NCI-H1417 treated with DMSO at 0.1 percent for 48 hours (cell line): ENCODE data around the gene WDR37.

Experiments used
- DNase-seq: peaks from one replicate; lab custom pipeline; 2025; lab: John Stamatoyannopoulos, UW

Gene WDR37

DNA sequence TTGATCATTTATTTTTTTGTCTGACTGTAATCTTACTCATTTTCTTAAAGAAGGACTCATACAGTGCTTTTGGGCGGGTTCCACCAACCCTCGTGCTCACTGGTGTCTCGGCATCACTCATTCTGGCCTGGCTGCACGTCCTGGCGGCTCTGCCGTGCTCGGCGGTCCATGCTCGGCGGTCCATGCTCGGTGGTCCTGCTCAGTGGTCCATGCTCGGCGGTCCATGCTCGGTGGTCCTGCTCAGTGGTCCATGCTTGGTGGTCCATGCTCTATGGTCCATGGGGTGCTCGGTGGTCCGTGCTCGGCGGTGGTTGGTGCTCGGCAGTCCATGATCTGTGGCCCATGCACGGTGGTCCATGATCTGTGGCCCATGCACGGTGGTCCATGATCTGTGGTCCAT lies 72.5 kb downstream of the WDR37 start:
- no peak for DNase-seq

- DNase-seq: no peak
Observed at GRCh38 chr10:1130226-1130625, 74.0 kb downstream of the WDR37 start.

- no peak for DNase-seq
Observed at GRCh38 chr10:1130995-1131790, 75.0 kb downstream of the WDR37 start.

DNA sequence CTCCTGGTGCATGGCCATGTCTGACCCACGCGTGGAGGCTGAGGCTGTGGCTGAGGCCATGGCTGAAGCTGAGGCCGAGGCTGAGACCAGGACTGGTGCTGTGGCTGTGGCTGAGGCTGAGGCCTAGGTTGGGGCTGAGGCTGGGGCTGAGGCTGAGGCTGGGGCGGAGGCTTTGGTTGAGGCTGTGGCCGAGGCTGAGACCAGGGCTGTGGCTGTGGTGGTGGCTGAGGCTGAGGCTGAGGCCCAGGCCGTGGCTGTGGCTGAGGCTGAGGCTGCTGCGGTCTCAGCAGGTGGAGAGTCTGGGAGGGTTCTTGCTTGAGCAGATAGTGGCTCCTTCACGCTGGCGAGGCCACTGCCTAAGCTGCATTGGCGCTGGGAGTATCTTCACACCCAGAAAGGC lies 76.4 kb downstream of the WDR37 start:
- DNase-seq: no peak

DNA sequence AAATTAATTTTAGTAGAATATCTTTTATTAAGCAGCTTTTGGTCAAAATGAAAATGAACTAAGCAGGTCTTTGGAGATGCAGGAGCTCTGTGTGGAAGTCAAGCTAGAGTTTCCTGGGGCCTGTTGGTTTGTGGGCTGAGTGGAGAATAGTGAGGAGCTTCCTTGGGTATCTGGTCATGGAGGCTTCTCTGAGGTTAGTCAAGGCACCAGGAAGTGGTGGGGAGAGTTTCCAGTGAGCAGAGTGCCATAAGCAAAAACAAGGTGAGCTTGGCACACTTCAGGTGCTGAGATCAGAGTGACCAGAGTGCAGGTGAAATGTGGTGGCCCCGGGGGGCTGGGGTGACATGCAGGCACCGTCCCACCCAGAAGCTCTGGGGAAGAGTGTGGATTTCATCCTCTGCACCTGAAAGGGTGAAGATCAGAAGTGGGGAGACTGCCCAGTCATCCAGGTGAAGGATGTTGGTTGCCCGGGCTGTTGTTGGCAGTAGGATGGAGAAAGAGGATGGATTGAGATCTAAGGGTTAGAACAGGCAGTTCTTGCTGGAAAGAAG lies 77.4 kb downstream of the WDR37 start:
- no peak for DNase-seq

DNA sequence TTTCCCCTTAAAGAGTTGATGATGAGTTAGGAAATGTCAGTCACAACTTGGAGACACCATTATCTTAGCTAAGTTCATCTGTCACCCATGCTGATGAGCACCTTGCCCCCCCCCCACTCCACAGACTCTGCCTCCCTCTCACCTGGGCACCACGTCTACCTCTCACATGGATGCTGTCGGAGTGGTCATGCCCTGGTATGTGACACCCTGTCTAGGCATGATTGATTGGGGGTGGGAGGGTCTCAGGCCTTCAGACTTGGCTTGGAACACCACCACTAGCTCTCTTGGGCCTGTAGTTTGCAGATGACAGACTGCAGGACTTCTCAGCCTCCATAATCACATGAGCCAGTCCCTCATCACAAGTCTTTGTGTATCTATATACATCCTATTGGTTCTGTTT lies 78.0 kb downstream of the WDR37 start:
- no peak for DNase-seq

GRCh38 chr10:1136268-1136667 lies 80.1 kb downstream of the WDR37 start:
- no peak for DNase-seq

DNA sequence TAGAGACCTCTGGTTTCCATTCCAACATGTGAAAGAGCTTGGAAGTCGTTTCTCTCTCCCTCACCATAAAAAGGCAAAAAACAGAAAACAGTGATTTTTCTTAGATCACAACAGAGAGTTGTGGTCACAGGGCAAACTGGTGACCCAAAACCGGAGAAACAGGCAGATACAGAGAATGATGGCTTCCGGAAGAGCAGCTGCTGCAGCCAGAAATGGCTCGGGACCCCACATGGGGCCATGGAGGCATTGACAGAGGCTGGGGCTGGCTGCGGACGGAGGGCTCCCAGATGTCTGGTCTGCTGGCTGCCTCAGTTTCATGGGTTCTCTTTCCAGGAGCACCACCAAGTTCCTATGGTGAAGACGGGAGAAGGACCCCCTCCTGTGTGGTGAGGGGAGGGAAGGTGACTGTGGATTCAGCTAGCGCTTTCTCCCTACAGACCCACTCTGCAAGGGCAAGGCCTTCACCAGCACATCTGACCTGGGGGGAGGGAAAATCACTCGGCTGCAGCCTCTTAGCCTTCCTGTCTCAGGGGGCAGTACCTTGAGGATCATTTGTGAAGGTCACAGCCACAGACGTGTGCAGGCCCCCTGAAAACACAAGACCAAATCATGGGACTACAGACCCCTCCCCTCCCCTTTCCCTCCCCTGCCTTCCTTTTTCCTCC lies 81.4 kb downstream of the WDR37 start:
- no peak for DNase-seq

DNA sequence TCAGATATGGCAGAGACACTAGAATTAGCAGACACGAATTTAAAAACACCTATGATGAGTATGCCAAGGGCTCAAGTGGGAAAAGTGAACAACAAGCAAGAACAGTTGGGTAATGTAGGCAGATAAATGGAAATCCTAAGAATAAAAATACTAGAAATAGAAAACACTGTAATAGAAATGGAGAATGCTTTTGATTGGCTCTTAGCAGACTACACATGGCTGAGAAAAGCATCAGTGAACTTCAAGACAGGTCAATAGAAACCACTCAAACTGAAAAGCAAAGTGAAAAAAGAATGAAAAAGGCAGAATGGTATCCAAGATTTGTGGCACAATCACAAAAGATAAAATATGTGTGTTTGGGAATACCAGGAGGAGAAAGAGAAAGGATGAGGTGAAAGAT lies 82.3 kb downstream of the WDR37 start:
- no peak for DNase-seq

GRCh38 chr10:1141261-1141660 lies 85.1 kb downstream of the WDR37 start:
- no peak for DNase-seq

- no peak for DNase-seq
Observed at GRCh38 chr10:1141701-1142100, 85.5 kb downstream of the WDR37 start.

DNA sequence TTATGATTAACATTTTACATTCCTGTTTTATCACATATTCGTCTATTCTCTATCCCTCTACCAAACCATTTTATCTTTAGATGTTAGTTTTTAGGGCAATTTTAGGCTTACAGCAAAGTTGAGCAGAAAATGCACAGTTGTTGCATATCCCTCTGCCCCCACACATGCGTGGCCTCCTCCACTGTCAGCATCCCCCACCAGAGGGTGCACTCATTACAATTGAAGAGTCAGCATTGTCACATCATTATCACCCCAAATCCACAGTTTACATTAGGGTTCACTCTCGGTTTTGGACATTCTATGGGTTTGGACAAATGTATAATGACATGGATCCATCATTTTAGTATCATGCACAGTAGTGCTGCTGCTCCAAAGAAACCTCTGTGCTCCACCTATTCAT lies 86.4 kb downstream of the WDR37 start:
- DNase-seq: no peak

DNA sequence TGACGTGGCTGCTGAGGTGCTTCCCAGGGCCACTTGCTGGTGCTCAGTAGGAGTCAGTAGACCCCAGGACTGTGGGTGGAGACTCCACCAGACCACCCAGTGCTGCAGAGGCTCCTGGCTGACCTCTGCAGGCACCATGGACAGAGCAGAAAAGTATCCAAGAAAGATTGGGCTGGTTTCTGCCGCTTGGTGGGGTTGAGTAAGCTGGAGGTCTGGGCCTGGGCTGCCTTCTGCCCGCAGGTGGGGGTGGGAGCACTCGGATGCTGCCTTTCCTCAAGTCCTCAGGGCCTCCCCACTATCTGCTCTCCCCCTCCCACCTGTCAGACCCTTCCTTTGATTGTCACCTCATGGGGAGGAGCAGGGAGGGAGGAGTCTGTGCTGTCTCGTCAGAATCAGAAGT lies 91.6 kb downstream of the WDR37 start:
- no peak for DNase-seq

GRCh38 chr10:1148855-1149605 lies 92.8 kb downstream of the WDR37 start:
- no peak for DNase-seq

DNA sequence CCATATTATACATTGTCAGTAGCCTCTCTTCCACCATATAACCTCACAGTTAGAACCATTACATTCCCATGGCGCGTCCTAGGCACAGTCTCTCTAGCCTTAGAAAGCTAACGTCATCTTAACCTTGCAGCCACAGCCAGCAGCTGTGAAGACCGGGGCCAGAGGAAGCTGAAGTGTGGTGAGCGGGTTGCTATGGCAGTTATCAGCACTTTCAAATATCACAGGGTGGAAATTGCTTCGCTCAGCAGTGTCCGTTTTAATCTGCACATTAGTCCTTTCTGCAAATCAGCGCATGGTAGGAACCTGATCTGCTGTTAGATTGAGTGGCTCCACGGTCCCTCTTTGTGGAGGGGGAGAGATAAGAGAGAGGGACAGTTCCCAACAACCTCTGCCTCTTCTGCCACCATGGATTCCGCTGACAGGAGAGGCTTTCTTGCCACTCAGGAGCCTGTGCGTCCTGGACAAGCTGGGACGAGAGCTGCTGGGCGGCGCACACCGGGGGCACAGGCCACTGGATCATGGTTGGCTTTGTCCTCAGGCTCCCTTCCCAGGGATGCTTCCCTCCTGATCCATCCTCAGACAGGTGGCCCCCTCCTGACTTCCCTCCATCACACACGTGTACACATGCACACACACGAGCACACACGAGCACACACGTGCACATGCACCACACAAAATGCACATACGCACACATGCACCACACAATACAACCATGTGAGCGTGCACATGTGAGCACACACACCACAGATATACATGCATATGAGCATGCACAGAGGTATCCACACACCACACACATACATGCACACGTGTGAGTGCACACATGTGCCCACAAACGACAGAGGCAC lies 93.8 kb downstream of the WDR37 start:
- no peak for DNase-seq

DNA sequence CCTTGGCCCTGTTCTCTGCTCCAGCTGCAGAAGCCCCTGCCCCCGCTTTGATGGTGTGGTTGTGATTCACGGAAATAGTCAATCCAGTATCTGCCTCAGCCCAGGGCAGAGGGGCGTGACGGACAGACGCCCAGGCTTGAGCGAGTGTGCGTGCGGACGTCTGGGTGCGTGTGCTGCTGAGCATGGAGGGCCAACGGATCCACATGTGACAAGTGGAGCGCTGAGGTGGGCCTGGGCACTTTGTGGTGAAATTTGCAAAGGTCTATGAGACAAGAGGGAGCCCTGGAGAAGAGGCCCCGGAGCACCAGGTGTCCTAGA lies 94.4 kb downstream of the WDR37 start:
- no peak for DNase-seq

DNA sequence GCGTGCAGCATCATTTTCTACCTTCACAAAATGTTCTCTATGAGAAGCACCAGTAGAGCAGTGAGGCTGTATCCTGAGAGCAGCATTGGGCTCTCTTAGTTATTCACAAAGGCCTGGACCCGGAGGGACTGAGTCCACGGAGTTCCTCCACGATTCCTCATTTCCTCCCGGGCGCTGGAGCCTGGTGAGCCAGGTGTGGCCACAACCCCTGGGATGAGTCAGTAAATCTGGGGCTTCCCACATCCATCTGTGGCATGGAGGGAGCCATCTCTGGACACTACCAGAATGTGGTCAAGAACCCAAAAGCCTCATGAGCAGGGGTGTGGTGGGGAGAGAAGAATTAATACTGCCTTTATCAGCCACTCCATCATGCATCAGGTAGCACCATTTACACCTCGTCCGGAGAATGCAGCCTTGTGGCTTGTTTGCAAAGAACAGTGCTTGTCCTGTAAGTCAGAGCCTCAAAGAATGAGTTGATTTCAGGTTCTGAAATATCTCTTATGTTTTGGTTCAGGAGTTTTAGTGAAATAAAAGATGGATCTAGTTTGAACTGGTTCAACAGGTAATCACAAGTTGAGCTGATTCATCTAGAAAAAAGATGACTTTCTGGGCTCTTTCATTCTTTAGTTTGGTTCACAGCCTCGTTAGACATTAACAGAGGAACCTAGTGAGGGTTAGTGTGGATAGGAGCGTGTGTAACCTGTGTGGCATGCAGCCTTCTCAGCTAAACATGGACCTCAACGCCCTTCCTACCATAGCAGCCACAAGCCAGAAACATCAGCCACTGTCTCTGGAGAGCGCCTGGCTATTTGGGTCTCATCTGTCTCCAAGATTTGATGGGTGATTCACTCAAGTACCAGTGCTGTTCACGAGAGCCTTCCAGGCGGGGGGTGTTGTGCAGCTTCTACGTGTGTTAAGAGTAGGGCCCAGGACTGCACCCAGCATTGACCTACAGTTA lies 95.2 kb downstream of the WDR37 start:
- DNase-seq: no peak

DNA sequence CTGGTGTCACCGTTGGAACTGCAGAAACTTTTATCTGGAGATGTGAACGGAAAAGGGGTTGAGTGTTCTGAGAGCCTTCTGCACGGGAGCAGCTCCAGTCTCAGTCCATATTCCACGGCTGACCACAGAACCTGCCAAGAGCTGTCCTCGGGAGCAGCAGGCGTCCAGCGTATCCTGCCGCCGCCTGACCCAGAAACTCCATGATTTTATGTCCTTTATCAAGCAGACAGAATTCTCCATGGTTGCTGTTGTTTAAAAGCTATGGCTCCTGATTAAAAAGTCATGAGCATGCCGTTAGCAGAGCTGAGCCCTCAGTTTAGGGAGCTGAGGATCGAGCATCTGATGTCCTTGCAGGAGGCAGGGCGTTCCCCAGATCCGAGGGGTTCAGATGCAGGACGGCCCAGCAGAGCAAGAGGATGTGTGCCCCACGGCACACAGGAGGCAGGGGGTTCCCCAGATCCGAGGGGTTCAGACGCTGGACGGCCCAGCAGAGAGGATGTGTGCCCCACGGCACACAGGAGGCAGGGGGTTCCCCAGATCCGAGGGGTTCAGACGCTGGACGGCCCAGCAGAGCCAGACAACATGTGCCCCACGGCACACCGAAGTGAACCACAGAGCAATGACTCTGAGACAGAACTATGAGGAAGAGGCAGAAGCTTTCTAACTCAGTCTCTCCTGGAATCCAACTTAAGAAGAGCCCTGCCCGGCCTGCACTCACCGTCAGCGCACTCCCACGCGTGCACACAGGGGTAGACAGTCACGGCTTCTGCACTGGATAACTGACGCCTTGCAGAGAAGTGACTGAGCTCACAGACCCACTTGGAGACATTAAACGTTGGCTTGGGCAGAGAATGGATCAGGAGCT lies 96.4 kb downstream of the WDR37 start:
- DNase-seq: no peak

GRCh38 chr10:1153251-1153763 lies 97.1 kb downstream of the WDR37 start:
- DNase-seq: no peak
